ENCODE data around the gene CERS5.
"Not testable (repeated sequence)": the region's sequence is repeated elsewhere in the genome, so short reads cannot be mapped to it uniquely, and the experiment has no call there.

Gene CERS5

DNA sequence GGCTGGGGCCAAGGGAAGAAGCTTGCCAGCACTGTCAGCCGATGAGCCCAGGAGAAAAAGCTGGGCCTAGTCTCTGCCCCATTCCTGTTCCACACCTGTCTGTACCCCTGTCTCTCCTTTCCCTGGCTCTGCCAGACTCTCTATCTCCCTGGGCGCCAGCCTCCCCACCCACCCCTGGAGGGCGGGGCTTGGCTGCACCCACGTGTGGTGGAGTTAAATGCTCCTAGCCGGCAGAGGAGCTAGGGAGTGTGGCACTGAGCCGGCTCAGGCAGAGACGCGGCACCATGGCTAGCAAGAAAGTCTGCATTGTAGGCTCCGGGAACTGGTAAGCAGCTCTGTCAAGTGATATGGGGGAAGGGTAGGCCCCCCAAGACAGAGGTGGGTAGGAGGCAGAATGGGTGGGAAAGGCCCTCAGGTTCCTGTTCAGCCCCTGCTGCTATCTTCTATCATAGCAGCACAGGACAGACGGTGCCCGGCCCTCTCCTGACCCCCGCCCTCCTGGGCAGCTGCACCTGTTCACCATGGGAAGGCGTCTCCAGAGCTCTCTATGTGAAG lies 63.3 kb downstream of the CERS5 start, which contains the start of gene GPD1:
TSS of gene GPD1 (plus strand) at position 242 of the 555 bp plus-strand sequence. CDS start at position 285, 43 bp downstream.
- no peak for DNase-seq (ENCODE audit: low read depth, low spot score)

- no peak for DNase-seq (ENCODE audit: low read depth, low spot score)
Measured at GRCh38 chr12:50103351-50103750, 63.8 kb downstream of the CERS5 start.

GRCh38 chr12:50102646-50103309 lies 64.4 kb downstream of the CERS5 start:
- no peak for DNase-seq (ENCODE audit: low read depth, low spot score)

DNA sequence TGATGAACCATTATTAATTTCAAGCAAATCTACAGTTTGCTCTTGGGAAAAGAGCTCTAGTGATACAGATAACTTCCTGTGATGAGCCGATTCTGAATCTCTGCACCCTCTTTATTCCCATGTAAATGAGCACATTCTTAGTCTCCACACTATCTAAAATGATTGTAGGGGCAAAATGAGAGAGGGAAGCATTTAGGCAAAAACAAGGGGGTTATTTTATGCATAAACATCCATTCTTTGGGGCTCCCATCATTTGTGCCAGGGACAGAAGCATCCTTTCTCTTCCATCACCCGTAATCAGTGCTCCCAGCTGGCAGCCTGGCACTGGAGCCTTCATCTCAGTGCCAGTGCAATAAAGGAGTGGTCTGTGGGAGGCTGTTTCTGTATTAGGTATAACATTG lies 65.0 kb downstream of the CERS5 start:
- DNase-seq (ENCODE audit: low read depth, low spot score) = no peak

GRCh38 chr12:50101663-50102062 lies 65.5 kb downstream of the CERS5 start:
- DNase-seq (ENCODE audit: low read depth, low spot score) = no peak

GRCh38 chr12:50100561-50100960 lies 66.6 kb downstream of the CERS5 start:
- DNase-seq (ENCODE audit: low read depth, low spot score) = no peak

DNA sequence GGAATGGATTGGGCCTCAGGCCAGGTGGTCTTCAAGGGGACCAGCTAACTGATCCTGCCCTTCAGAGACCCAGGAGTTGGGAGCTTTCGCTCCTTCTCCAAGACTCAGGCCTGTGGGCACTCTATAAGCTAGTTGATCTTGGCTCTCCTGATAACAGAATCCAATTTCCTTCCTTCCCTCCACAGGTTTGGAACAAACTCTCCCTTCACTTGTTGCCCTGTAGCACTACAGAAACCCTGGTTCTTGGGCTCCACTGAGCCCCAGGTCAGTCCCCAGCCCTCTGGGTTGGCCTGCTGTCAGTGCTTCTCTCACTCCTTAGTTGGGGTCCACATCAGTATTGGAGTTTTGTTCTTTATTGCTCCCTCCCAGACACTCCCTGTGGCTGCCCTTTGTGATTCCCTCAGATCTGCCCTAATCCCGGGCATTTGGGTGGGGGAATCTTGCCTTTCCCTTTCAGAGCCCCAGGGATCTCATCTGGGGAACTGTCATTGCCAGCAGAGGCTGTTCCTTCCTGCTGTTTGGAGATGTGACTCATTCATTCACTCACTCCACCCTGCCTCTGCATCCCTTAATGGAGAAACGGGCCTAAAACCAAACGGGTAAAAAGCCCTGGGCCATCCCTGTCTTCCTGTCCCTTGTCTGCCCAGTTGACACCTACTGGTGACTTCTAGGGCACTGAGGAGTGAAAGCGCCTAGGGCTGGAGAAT lies 67.7 kb downstream of the CERS5 start:
- DNase-seq (ENCODE audit: low read depth, low spot score) = no peak

GRCh38 chr12:50097952-50098351 lies 69.2 kb downstream of the CERS5 start:
- no peak for DNase-seq (ENCODE audit: low read depth, low spot score)

- no peak for DNase-seq (ENCODE audit: low read depth, low spot score)
Measured at GRCh38 chr12:50090391-50090790, 76.8 kb downstream of the CERS5 start.

- DNase-seq (ENCODE audit: low read depth, low spot score) = no peak
Measured at GRCh38 chr12:50089730-50090129, 77.4 kb downstream of the CERS5 start.

- DNase-seq (ENCODE audit: low read depth, low spot score) = no peak
Measured at GRCh38 chr12:50088577-50089335, 78.4 kb downstream of the CERS5 start.

DNA sequence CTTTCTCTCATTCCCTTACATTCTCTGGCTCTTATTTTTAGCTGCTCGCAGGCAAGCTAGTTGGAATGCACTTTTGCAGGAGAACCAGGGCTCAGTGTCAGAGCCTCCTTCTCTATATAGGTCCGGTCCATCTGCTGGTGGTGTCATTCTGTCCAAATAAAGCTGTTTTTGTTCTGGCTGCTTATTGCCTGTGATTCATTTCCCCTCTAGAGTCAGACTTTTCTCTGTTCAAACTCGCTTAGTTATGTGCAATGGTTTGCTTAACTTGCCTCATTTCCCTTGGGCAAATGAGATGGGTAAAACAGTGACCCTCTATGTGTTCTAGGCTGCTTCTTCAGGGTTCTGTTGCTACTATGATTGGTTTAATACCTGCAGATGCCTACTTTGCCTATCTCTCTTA lies 79.2 kb downstream of the CERS5 start:
- DNase-seq (ENCODE audit: low read depth, low spot score) = no peak

DNA sequence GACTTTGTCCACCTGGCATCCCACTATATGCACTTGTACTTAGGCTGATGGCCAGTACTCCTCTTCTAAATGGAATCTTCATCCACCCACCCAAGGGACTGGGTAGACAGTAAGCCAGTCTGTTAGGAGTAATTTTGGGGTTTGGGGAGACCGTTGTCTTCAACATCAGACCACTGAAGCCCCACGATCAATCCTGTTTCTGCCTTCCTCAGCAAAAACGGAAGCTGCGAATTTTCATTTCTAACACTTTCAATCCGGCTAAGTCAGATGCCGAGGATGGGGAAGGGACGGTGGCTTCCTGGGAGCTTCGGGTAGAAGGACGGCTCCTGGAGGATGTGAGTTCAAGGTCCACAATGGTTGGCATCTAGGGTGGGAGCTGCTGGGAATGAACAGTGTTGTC lies 80.0 kb downstream of the CERS5 start:
- DNase-seq (ENCODE audit: low read depth, low spot score) = no peak

GRCh38 chr12:50086148-50086547 lies 81.0 kb downstream of the CERS5 start:
- no peak for DNase-seq (ENCODE audit: low read depth, low spot score)

- DNase-seq (ENCODE audit: low read depth, low spot score) = no peak
Measured at GRCh38 chr12:50085615-50086072, 81.5 kb downstream of the CERS5 start.

DNA sequence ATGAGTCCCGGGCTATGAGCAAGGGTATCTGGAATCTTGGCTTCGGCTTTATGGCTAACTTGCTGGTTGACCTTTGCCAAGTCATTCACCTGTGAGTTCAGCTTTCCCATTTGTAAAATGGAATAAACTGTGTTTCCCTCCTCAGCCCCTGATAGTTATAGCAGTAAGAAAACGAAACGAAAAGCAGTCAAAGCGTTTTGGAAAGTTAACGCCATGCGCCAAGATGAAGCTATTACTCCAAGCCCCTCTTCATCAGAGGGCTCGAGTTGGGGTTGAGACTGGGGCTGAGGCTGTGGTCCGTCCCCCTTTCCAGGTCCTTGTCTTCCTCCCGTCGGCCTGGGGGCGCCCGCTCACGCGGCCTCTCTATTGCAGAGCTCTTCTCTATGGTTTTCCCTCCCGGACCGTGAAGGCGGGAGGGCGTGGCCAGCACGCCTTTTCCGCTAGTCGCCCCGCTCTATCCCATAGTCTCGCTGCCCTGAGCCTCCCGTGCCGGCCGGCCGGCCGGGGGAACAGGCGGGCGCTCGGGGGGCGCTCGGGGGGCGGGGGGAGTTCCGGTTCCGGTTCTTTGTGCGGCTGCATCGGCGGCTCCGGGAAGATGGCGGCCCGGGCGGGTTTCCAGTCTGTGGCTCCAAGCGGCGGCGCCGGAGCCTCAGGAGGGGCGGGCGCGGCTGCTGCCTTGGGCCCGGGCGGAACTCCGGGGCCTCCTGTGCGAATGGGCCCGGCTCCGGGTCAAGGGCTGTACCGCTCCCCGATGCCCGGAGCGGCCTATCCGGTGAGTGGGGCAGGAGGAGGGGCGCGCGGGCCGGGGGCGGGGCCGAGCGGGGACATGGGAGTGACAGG lies 82.2 kb downstream of the CERS5 start, which contains the start of gene SMARCD1:
TSS of gene SMARCD1 (plus strand) at position 568 of the 840 bp plus-strand sequence. CDS start at position 596, 28 bp downstream.
- peak; percentile 85 for DNase-seq (ENCODE audit: low read depth, low spot score)

DNA sequence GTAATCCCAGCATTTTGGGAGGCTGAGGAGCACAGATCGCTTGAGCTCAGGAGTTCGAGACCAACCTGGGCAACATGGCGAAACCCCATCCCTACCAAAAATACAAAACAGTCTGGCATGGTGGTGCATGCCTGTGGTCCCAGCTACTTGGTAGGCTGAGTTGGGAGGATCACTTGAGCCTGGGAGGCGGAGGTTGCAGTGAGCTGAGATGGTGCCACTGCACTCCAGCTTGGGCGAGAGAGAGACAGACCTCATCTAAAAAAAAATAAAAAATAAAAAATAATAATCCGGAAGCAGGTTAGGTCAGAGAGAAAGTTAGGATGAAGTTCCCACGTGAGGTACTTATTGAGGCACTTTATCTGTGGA lies 82.8 kb downstream of the CERS5 start:
- DNase-seq (ENCODE audit: low read depth, low spot score) = not testable (repeated sequence)

DNA sequence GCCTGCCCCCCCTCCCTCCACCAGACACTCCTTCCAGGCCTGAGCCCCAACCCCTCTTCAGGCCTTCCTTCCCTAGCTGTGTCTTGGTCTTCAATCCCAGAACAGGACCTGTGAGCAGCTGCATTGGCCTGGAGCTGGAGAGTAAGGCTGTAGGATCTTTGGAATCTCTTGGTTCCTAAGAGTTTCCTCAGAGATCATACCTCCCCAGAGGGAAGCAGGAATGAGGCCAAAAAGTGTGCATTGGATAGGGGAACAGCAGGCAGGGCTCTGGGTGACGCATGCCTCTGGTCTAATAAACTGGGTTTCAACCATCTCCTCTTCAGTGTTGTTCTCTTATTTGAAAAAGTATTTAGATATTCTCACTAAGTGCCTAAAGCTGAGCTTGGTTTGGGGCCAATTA lies 83.9 kb downstream of the CERS5 start:
- DNase-seq (ENCODE audit: low read depth, low spot score) = no peak

DNA sequence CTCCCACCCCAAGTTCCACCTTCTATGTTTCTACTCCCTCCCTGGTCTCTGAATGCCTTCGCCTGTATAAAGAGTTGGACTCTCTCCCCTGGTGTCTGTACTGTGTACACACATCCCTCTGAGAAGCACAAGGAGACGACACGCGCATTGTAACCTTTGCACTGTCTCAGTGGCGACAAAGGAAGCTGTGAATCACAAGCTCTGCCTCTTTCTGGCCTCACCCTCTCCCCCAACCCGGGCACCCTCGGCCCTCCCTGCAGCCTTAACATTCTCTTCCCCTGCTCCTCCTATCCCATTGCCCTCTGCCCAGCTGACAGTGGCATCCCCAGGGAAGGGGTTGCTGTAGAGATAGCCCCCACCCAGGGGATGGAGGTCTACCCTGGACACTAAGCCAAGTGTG lies 84.5 kb downstream of the CERS5 start:
- no peak for DNase-seq (ENCODE audit: low read depth, low spot score)

GRCh38 chr12:50081096-50081808 lies 85.9 kb downstream of the CERS5 start:
- DNase-seq (ENCODE audit: low read depth, low spot score) = no peak
